GM23338 (cell line): ENCODE data around the gene MKI67. TPM values are rescaled to one million over a fixed set of nuclear protein-coding genes. Genes with fewer than 3 reads are reported as not detected.

Experiments used
- ATAC-seq: fragments of 200-7000 bp; cut with Tn5 transposase; 3 replicates; pipeline ENCODE4 v1.9.1; 2020
- DNase-seq: peaks from one replicate; pipeline ENCODE4 v3.0.0-alpha.2; 2015; ENCODE audit warnings: low spot score
- H2AFZ ChIP-seq: fragments of 200-600 bp; sonication (generic); 2 replicates; pipeline ENCODE4 v1.8.0; 2016; ENCODE audit warnings: antibody characterized with exemption, mild to moderate bottlenecking, moderate library complexity
- H3F3A ChIP-seq: fragments of 200-600 bp; sonication (generic); replicated peaks from 2 replicates; pipeline ENCODE4 v1.8.0; 2017; ENCODE audit warnings: antibody characterized with exemption, mixed run types, low read depth
- H3K27ac ChIP-seq: fragments of 200-600 bp; sonication (generic); 2 replicates; pipeline ENCODE4 v1.6.1; 2016; ENCODE audit warnings: low read depth
- H3K27me3 ChIP-seq: fragments of 200-600 bp; sonication (generic); 2 replicates; pipeline ENCODE4 v1.8.0; 2016; ENCODE audit warnings: mild to moderate bottlenecking, mixed run types, moderate library complexity; ENCODE audit not compliant: insufficient read depth
- H3K36me3 ChIP-seq: fragments of 200-600 bp; sonication (generic); 2 replicates; pipeline ENCODE4 v1.8.0; 2016; ENCODE audit warnings: mild to moderate bottlenecking; ENCODE audit not compliant: insufficient read depth
- H3K4me1 ChIP-seq: fragments of 200-600 bp; sonication (generic); 2 replicates; pipeline ENCODE4 v1.8.0; 2016; ENCODE audit warnings: mild to moderate bottlenecking, moderate library complexity; ENCODE audit not compliant: insufficient read depth
- H3K4me2 ChIP-seq: fragments of 200-600 bp; sonication (generic); 2 replicates; pipeline ENCODE4 v1.7.1; 2017; ENCODE audit warnings: mixed run types
- H3K4me3 ChIP-seq: fragments of 200-600 bp; sonication (generic); 2 replicates; pipeline ENCODE4 v1.6.1; 2016; ENCODE audit warnings: mixed run types
- H3K79me2 ChIP-seq: fragments of 200-600 bp; sonication (generic); replicated peaks from 2 replicates; pipeline ENCODE4 v1.8.0; 2017; ENCODE audit warnings: mild to moderate bottlenecking; ENCODE audit not compliant: insufficient read depth
- H3K9me2 ChIP-seq: fragments of 200-600 bp; sonication (generic); 2 replicates; pipeline ENCODE4 v1.8.0; 2017; ENCODE audit not compliant: insufficient read depth
- H4K20me1 ChIP-seq: fragments of 200-600 bp; sonication (generic); replicated peaks from 2 replicates; pipeline ENCODE4 v1.8.0; 2017; ENCODE audit warnings: mild to moderate bottlenecking; ENCODE audit not compliant: insufficient read depth
- H3K27ac Mint-ChIP-seq: 2 replicates; pipeline ENCODE4 v1.8.0; 2020; ENCODE audit warnings: inconsistent platforms, mild to moderate bottlenecking, moderate library complexity, mixed read lengths
- H3K27me3 Mint-ChIP-seq: 3 replicates; pipeline ENCODE4 v1.8.0; 2022; ENCODE audit warnings: low read depth, mild to moderate bottlenecking, moderate library complexity, mixed read lengths, inconsistent platforms; ENCODE audit not compliant: insufficient read depth, poor library complexity
- H3K36me3 Mint-ChIP-seq: 3 replicates; pipeline ENCODE4 v1.8.0; 2021; ENCODE audit warnings: low read depth, mild to moderate bottlenecking, inconsistent platforms, moderate library complexity, mixed read lengths
- H3K4me1 Mint-ChIP-seq: 3 replicates; pipeline ENCODE4 v1.8.0; 2020; ENCODE audit warnings: mild to moderate bottlenecking, inconsistent platforms, mixed read lengths
- H3K4me3 Mint-ChIP-seq: 3 replicates; pipeline ENCODE4 v1.8.0; 2021; ENCODE audit warnings: moderate library complexity, mild to moderate bottlenecking, inconsistent platforms, mixed read lengths
- H3K9me3 Mint-ChIP-seq: 3 replicates; pipeline ENCODE4 v1.8.0; 2020; ENCODE audit warnings: moderate library complexity, mild to moderate bottlenecking, inconsistent platforms, mixed read lengths
- CREB1 ChIP-seq: fragments of 250-450 bp; sonication (Bioruptor Pico); IDR thresholded peaks from 2 replicates; pipeline ENCODE4 v1.5.0; 2020; ENCODE audit warnings: low read depth, mild to moderate bottlenecking, moderate library complexity
- CTCF ChIP-seq, 2 experiments: fragments of 200-600 bp in 1 of 2; sonication (generic) in 1 of 2; conservative IDR thresholded peaks; 2 replicates each; pipeline versions ENCODE4 v1.5.1 to v1.6.1; 2016 to 2017; ENCODE audit warnings: antibody characterized with exemption in 2 of 2, low read depth in 2 of 2, mild to moderate bottlenecking in 2 of 2, moderate library complexity in 1 of 2
- ETS1 ChIP-seq: IDR thresholded peaks from 2 replicates; pipeline ENCODE4 v1.6.1; 2016; ENCODE audit warnings: antibody characterized with exemption
- EZH2phosphoT487 ChIP-seq: fragments of 200-600 bp; sonication (generic); IDR thresholded peaks from one replicate; pipeline ENCODE4 v1.8.1; 2018; ENCODE audit warnings: antibody characterized with exemption; ENCODE audit not compliant: unreplicated experiment
- REST ChIP-seq: IDR thresholded peaks from one replicate; pipeline ENCODE4 v1.6.1; 2018; ENCODE audit warnings: antibody characterized with exemption; ENCODE audit not compliant: unreplicated experiment
- STAT1 ChIP-seq: IDR thresholded peaks from one replicate; pipeline ENCODE4 v1.6.1; 2016; ENCODE audit warnings: antibody characterized with exemption; ENCODE audit not compliant: unreplicated experiment
- ZNF331 ChIP-seq: fragments of 250-450 bp; sonication (Bioruptor Pico); IDR thresholded peaks from 2 replicates; pipeline ENCODE4 v1.5.0; 2020; ENCODE audit warnings: low read depth, mild to moderate bottlenecking, moderate library complexity
- ZNF462 ChIP-seq: fragments of 250-450 bp; sonication (Bioruptor Pico); IDR thresholded peaks from 2 replicates; pipeline ENCODE4 v1.5.0; 2020; ENCODE audit warnings: mild to moderate bottlenecking, moderate library complexity
- polyA plus RNA-seq: library from polyadenylated mRNA; unstranded; fragments of >200 nt; fragmentation: Nextera tagmentation; extraction: Ambion mirVana; gene quantifications from 2 replicates; pipeline ENCODE4 v1.2.1, GENCODE V29; 2016
- total RNA-seq: library from RNA; depleted of rRNA; stranded (reverse); fragments of >200 nt; shearing (Covaris generic); gene quantifications from 2 replicates; pipeline ENCODE4 v1.2.3, GENCODE V29; 2014

The MKI67 gene
- total and polyA plus RNA-seq, 2 experiments from 2014 or later, result 58.0 to 103 TPM

GRCh38 chr10:128073890-128074289, 52.3 kb downstream of the MKI67 start:
- Histone ChIP-seq H3K79me2 (no peaks in the 10 kb centered on the region), H3K27me3 (no peaks in the 10 kb centered on the region), H3K4me2 (no peak overlapping the region), H3F3A (no peaks in the 10 kb centered on the region), H2AFZ (no peak overlapping the region), H3K36me3 (no peaks in the 10 kb centered on the region), H3K4me3 (no peak overlapping the region), H3K27ac (no peak overlapping the region), H3K4me1 (no peaks in the 10 kb centered on the region), H4K20me1 (no peaks in the 10 kb centered on the region), H3K9me2 (no peaks in the 10 kb centered on the region)
- no peak for ATAC-seq
- no peaks in the 10 kb centered on the region for H3K36me3 Mint-ChIP-seq
- H3K27me3 Mint-ChIP-seq, result peaks cover 4% of the 10 kb centered on the region
- H3K27ac Mint-ChIP-seq, result no peak overlapping the region
- H3K4me1 Mint-ChIP-seq, result peaks cover 7% of the 10 kb centered on the region; the same call in 2 of the 3 replicates
- TF ChIP-seq CREB1 (no peak), STAT1 (no peak)
- DNase-seq, result no peak
- no peaks in the 10 kb centered on the region for H3K9me3 Mint-ChIP-seq
- H3K4me3 Mint-ChIP-seq, result no peak overlapping the region

GRCh38 chr10:128072941-128073645, 53.1 kb downstream of the MKI67 start:
- H3K4me3 Mint-ChIP-seq, result no peak overlapping the region
- H3K36me3 Mint-ChIP-seq, result no peaks in the 10 kb centered on the region
- no peak overlapping the region for H3K27ac ChIP-seq
- no peak for TF ChIP-seq ZNF331 (CRISPR knock-in tag)
- TF ChIP-seq REST, result no peak
- no peak for TF ChIP-seq ETS1
- no peak for TF ChIP-seq EZH2phosphoT487
- TF ChIP-seq ZNF462 (CRISPR knock-in tag), result no peak
- TF ChIP-seq STAT1, result no peak
- TF ChIP-seq CREB1, result no peak
- TF ChIP-seq CTCF (conservative IDR thresholded peaks at IDR 0.05; ENCODE audit: low read depth in 2 of 2), result no peak

More at GRCh38 chr10:128072941-128073645, 53.1 kb downstream of the MKI67 start:
- DNase-seq, result no peak
- no peak for ATAC-seq
- H3K27ac Mint-ChIP-seq, result no peak overlapping the region
- Histone ChIP-seq H3K27me3 (no peaks in the 10 kb centered on the region), H3F3A (no peaks in the 10 kb centered on the region), H3K4me1 (no peaks in the 10 kb centered on the region), H2AFZ (no peak overlapping the region), H3K4me3 (no peak overlapping the region), H3K9me2 (no peaks in the 10 kb centered on the region), H4K20me1 (no peaks in the 10 kb centered on the region), H3K4me2 (no peak overlapping the region), H3K36me3 (no peaks in the 10 kb centered on the region), H3K79me2 (no peaks in the 10 kb centered on the region)
- peaks cover 8% of the 10 kb centered on the region for H3K27me3 Mint-ChIP-seq
- H3K9me3 Mint-ChIP-seq, result no peaks in the 10 kb centered on the region
- peaks cover 7% of the 10 kb centered on the region; the same call in 2 of the 3 replicates for H3K4me1 Mint-ChIP-seq
